ENCODE measurements around the gene TAS2R41. TPM values are rescaled to one million over a fixed set of nuclear protein-coding genes. Genes with fewer than 3 reads are reported as not detected.

TAS2R41 gene
- total RNA-seq, 1 donor, result 0.09 TPM

DNA sequence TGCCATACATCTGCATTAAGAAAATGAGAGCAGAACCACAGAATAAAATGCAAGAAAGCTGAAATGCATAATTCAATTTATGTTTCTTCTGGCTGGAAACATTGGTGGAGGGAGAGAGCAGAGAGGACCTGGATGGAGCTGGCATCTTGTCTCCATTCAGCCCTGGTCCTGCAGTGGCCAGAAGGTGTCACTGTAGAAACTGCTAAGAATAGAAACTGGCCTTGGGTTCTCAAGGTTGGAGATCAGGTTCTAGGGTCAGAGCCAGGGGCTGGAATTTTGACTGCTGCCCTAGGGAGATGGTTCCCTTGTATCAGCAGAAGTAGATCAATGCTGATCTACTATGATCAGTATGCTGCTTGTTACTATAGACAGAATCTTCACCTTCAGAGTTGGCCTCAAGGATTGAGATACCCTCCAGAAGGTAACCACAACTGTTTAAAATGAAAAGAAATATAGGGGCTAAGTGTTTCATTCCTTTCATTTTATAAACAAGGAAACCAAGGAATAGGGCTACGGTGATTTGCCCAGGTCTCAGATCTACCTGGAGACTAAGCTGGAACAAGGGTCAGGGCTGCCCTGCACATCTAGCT, 13.1 kb downstream of the TAS2R41 start:
- H3K4me3 ChIP-seq (ENCODE audit: low read depth, low read length), result no peak overlapping the region
- TF ChIP-seq, protein P1, sequence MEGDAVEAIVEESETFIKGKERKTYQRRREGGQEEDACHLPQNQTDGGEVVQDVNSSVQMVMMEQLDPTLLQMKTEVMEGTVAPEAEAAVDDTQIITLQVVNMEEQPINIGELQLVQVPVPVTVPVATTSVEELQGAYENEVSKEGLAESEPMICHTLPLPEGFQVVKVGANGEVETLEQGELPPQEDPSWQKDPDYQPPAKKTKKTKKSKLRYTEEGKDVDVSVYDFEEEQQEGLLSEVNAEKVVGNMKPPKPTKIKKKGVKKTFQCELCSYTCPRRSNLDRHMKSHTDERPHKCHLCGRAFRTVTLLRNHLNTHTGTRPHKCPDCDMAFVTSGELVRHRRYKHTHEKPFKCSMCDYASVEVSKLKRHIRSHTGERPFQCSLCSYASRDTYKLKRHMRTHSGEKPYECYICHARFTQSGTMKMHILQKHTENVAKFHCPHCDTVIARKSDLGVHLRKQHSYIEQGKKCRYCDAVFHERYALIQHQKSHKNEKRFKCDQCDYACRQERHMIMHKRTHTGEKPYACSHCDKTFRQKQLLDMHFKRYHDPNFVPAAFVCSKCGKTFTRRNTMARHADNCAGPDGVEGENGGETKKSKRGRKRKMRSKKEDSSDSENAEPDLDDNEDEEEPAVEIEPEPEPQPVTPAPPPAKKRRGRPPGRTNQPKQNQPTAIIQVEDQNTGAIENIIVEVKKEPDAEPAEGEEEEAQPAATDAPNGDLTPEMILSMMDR (IDR thresholded peaks at IDR 0.05; ENCODE audit: insufficient read depth, low read length), result peak; percentile 70
- peak; percentile 45 for DNase-seq (ENCODE audit: low read depth)

DNA sequence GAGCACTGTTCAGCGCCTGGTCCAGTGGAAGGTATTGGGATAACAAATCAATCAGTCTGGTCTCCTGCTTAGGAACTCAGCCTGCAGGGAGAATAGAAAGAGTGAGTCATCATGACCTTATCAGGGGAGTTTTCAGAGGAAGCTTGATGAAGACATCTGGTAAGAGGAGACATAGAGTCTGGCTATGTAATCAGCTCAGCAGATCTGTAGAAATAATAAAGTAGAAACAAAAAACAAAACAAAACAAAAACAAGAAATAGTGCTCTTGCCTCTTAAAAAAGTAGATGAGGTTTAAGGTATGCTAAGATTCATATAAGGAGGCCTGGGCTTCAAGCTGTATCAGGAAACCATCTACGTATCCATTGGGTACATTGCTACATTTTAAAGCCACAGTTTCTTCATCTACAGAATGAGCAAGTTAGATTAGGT, 14.4 kb downstream of the TAS2R41 start:
- peak; percentile 80 for DNase-seq (ENCODE audit: low read depth)
- TF ChIP-seq, protein P1 (IDR thresholded peaks at IDR 0.05; ENCODE audit: insufficient read depth, low read length), result no peak
- H3K4me3 ChIP-seq (ENCODE audit: low read depth, low read length), result no peak overlapping the region

DNA sequence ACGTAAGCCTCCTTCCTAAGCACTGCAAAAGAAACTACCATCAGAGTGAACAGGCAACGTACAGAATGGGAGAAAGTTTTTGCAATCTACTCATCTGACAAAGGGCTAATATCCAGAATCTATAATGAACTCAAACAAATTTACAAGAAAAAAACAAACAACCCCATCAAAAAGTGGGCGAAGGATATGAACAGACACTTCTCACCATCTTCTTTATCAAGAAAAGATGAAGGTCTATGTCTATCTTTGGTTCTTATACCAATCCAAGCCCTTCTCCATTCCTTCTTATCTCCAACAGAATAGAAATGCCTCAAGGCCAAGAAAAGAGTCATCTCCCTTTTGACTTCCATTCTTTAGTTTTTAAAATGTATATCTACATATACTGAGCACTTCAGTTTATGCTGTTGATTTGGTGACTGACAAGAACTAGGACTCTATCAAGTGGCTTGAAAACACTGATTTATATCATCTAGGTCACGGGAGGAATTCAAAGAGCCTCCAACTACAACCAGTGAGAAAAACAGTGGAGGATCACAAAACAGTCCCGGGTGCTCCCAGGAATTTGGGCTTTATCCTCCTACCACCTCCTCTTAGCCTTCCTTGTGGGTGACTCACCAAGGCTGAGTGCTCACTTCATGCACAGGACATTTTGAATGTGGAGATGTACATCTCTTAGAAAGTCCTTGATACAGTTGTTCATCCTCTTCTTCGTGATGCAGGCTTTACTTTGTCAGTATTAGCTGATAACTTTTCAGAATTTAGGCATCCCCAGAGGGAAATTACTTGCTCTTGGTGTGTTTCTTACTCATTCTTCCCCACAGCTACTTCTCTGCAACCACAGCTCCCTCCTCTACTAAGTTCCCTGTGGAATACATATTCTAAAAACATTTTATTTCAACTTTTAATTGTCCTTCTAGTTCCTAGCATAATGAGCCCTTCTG, 15.4 kb downstream of the TAS2R41 start:
- TF ChIP-seq, protein P1 (IDR thresholded peaks at IDR 0.05; ENCODE audit: insufficient read depth, low read length), result no peak
- no peak overlapping the region for H3K4me3 ChIP-seq (ENCODE audit: low read depth, low read length)
- DNase-seq (ENCODE audit: low read depth), result peak; percentile 20

DNA sequence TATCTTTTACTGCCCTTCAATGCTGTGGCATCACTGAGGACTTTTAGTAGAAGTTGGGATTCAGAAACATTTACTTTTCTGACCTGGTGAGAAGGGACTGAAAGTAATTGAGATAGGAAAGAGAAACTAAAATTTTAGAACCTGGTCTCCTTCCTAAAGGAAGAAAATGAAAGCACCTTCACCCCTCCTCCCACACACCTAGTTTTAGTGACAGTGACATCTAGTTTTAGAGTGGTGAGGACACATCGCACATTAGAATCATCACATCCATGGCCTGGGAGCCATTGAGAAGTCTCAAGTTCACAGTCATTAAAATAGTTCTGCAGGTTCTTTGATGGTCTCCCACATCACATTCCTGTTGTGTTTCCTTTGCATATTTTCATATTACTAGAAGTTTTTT, 16.1 kb downstream of the TAS2R41 start:
- no peak overlapping the region for H3K4me3 ChIP-seq (ENCODE audit: low read depth, low read length)
- TF ChIP-seq, protein P1 (IDR thresholded peaks at IDR 0.05; ENCODE audit: insufficient read depth, low read length), result no peak
- DNase-seq (ENCODE audit: low read depth), result no peak

DNA sequence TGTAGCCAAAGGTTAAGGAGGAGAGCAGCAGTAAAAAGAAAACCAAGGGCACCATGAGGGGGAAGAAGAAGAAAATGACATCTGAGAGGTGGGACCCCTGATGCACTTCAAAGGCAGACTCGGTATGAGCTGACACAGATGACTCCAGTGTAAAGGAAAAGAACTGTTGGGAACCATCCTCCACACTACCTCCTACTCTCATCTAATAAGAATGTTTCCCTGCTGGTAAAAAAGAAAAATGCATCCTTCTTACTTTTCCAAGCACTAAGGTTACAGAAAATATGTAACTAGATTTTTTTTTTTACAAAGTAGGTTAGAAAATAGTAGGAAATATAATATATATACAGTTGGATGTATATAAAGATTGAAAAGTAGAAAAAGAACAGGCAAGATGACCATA, 16.9 kb downstream of the TAS2R41 start:
- DNase-seq (ENCODE audit: low read depth), result peak; percentile 19
- no peak overlapping the region for H3K4me3 ChIP-seq (ENCODE audit: low read depth, low read length)
- TF ChIP-seq, protein P1 (IDR thresholded peaks at IDR 0.05; ENCODE audit: insufficient read depth, low read length), result peak; percentile 20

DNA sequence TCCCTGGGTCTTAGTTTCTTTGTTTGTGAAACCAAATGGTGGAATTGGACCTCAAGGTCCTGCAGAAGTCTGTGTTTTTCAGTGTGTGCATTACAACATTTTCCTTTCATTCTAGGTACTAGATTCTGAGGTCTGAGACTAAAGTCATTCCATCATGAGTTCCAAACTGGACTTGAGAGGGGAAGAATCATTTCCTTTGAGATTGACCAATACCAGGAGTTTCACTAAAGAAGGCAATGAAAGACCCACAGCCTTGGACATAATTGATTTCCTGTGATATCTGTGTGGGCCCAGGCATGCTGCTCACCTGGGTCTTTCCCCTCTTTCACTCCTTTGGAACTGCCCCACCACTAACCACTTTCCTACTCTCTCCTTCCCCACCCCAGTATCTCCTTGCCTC, 18.2 kb downstream of the TAS2R41 start:
- TF ChIP-seq, protein P1 (IDR thresholded peaks at IDR 0.05; ENCODE audit: insufficient read depth, low read length), result no peak
- no peak overlapping the region for H3K4me3 ChIP-seq (ENCODE audit: low read depth, low read length)
- no peak for DNase-seq (ENCODE audit: low read depth)

All from fibroblast of the aortic adventitia (primary cell).